ENCODE data around the gene COMT. TPM values are rescaled to one million over a fixed set of nuclear protein-coding genes. Genes with fewer than 3 reads are reported as not detected.
A peak's percentile ranks its signal among the peaks of the same experiment; 100 is the strongest.
"Not testable (repeated sequence)": the region's sequence is repeated elsewhere in the genome, so short reads cannot be mapped to it uniquely, and the experiment has no call there.

COMT gene
- total and polyA plus RNA-seq, 11 donors: 69.7 to 249 (median 119) TPM

GRCh38 chr22:19904935-19905334, 36.6 kb upstream of the COMT start:
- intact Hi-C loops (cut with DNase I): no loop called here
- H3K27me3 ChIP-seq: no peaks in the 10 kb centered on the region
- no peak overlapping the region for H3K4me3 ChIP-seq
- no peak overlapping the region for H3K27ac ChIP-seq
- no peaks in the 10 kb centered on the region for H3K9me3 ChIP-seq
- 91 to 95% (median 92%) methylated on average over 7 of the region's 7 CpGs for WGBS, 4 donors
- H3K36me3 ChIP-seq: peaks cover 0 to 37% (median 10%) of the 10 kb centered on the region in 9 donors
- DNase-seq (no peak), ATAC-seq (no peak)
- TF ChIP-seq CTCF (IDR thresholded peaks at IDR 0.05): no peak
- TF ChIP-seq POLR2A (IDR thresholded peaks at IDR 0.05): no peak
- H3K4me1 ChIP-seq: no peaks in the 10 kb centered on the region

- intact Hi-C loops (cut with DNase I): no loop called here
- ATAC-seq (no peak), DNase-seq (no peak)
- 85 to 87% (median 86%) methylated on average over 22 of the region's 22 CpGs for WGBS, 4 donors
- H3K4me3 ChIP-seq: no peak overlapping the region
- TF ChIP-seq POLR2A (IDR thresholded peaks at IDR 0.05): no peak
- TF ChIP-seq CTCF (IDR thresholded peaks at IDR 0.05): no peak
- no peaks in the 10 kb centered on the region for H3K9me3 ChIP-seq
- no peaks in the 10 kb centered on the region for H3K27me3 ChIP-seq
- no peak overlapping the region for H3K27ac ChIP-seq
- peaks cover 0 to 44% (median 15%) of the 10 kb centered on the region in 9 donors for H3K36me3 ChIP-seq
- H3K4me1 ChIP-seq: no peaks in the 10 kb centered on the region
Measured at GRCh38 chr22:19905347-19906276, 36.0 kb upstream of the COMT start.

GRCh38 chr22:19906864-19907263, 34.7 kb upstream of the COMT start:
- H3K4me3 ChIP-seq; ATAC-seq; intact Hi-C loops (cut with DNase I); H3K9me3 ChIP-seq; DNase-seq; H3K4me1 ChIP-seq; H3K27me3 ChIP-seq; H3K27ac ChIP-seq: not testable (repeated sequence)
- peaks cover 0 to 43% (median 14%) of the 10 kb centered on the region in 9 donors for H3K36me3 ChIP-seq
- 93 to 95% (median 94%) methylated on average over 25 of the region's 25 CpGs for WGBS, 4 donors

GRCh38 chr22:19907902-19908301, 33.7 kb upstream of the COMT start:
- DNase-seq; H3K4me1 ChIP-seq; intact Hi-C loops (cut with DNase I); ATAC-seq; H3K27ac ChIP-seq; H3K9me3 ChIP-seq; H3K27me3 ChIP-seq; H3K4me3 ChIP-seq: not testable (repeated sequence)
- H3K36me3 ChIP-seq: peaks cover 0 to 43% (median 24%) of the 10 kb centered on the region in 9 donors
- WGBS, 4 donors: 86 to 92% (median 90%) methylated on average over 14 to 16 of the region's 16 CpGs

- intact Hi-C loops (cut with DNase I): loop anchor here (1.0 to 10.0 kb wide), 3 partner anchors 55 to 179 kb away; partner anchors contain the start of genes GNB1L (in 1 of the 10) and RTL10 (in 1 of the 10)
- H3K27ac ChIP-seq: no peak overlapping the region
- H3K4me3 ChIP-seq: no peak overlapping the region
- peaks cover 0 to 6% (median 0%) of the 10 kb centered on the region in 12 donors for H3K9me3 ChIP-seq
- WGBS, 4 donors: 31 to 35% (median 33%) methylated on average over 6 of the region's 6 CpGs
- peak; percentile 89 to 93 (median 92) for ATAC-seq
- no peak for TF ChIP-seq POLR2A (IDR thresholded peaks at IDR 0.05)
- TF ChIP-seq CTCF (IDR thresholded peaks at IDR 0.05): peak; percentile 77 to 94 (median 82)
- H3K27me3 ChIP-seq: no peaks in the 10 kb centered on the region
- DNase-seq: peak; percentile 76 to 88 (median 82)
- no peaks in the 10 kb centered on the region for H3K4me1 ChIP-seq
- H3K36me3 ChIP-seq: peaks cover 0 to 59% (median 41%) of the 10 kb centered on the region in 9 donors
Measured at GRCh38 chr22:19909350-19910179, 32.0 kb upstream of the COMT start.
